ENCODE data around the gene ADCY9.

Gene ADCY9

DNA sequence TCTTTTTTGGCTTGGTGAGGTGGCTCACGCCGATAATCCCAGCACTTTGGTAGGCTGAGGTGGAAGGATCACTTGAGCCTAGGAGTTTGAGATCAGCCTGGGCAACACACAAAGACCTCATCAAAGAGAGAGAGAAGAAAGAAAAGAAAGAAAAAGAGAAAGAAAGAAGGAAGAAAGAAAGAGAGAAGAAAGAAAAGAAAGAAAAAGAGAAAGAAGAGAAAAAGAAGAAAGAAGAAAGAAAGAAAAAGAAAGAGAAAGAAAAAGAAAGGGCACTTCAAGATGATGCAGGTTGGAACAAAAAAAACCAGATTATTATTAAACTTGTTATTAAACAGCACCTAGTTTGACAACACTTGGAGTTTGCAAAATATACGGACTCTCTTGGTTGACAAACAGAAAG, 21.2 kb upstream of the ADCY9 start:
- no peak for DNase-seq (ENCODE audit: low read depth)
- no peak overlapping the region for H3K4me3 ChIP-seq (ENCODE audit: low read depth, low read length)
- TF ChIP-seq, protein P1, sequence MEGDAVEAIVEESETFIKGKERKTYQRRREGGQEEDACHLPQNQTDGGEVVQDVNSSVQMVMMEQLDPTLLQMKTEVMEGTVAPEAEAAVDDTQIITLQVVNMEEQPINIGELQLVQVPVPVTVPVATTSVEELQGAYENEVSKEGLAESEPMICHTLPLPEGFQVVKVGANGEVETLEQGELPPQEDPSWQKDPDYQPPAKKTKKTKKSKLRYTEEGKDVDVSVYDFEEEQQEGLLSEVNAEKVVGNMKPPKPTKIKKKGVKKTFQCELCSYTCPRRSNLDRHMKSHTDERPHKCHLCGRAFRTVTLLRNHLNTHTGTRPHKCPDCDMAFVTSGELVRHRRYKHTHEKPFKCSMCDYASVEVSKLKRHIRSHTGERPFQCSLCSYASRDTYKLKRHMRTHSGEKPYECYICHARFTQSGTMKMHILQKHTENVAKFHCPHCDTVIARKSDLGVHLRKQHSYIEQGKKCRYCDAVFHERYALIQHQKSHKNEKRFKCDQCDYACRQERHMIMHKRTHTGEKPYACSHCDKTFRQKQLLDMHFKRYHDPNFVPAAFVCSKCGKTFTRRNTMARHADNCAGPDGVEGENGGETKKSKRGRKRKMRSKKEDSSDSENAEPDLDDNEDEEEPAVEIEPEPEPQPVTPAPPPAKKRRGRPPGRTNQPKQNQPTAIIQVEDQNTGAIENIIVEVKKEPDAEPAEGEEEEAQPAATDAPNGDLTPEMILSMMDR (IDR thresholded peaks at IDR 0.05; ENCODE audit: control insufficient read depth, extremely low read depth, insufficient read depth), result no peak

DNA sequence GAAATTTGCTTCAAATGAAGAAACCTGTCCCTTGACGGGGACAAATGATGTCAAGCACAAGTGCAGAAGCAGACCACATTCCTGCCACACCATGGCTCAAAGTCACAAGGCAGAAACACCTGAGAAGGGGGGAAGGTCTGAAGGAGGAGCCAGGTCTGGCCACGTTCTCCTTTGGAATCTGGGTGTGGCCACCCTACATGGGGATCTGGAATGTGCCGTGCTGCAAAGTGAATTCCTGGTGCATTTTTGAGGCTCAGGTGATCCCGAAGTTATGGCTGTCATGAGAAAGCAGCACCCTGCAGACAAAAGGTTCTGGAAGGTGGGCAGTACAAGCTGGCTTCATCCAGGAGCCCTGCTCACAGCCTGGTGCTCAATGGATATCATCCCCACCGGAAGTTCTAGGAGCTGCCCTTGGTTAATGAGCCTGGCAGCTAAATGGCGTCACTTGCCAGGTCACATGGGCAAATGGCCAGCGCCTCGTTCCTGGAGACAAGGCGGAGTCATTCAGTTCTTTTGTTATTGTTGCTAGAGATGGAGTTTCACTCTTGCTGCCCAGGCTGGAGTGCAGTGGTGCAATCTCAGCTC, 20.1 kb upstream of the ADCY9 start:
- H3K4me3 ChIP-seq (ENCODE audit: low read depth, low read length), result no peak overlapping the region
- DNase-seq (ENCODE audit: low read depth), result no peak
- TF ChIP-seq, protein P1 (IDR thresholded peaks at IDR 0.05; ENCODE audit: control insufficient read depth, extremely low read depth, insufficient read depth), result no peak

DNA sequence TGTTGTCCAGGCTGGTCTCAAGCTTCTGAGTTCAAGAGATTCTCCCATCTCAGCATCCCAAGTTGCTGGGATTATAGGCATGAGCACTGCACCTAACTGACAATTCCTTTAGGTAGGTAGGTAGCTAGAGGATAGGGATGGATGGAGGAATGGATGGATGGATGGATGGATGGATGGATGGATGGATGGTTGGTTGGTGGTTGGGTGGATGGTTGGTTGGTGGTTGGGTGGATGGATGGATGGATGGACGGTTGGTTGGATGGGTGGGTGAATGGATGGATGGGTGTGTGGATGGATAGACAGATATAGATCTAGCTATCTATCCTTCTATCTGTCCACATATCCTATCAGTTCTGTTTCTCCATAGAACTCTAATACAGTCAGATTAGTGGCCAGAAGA, 19.3 kb upstream of the ADCY9 start:
- no peak for DNase-seq (ENCODE audit: low read depth)
- TF ChIP-seq, protein P1 (IDR thresholded peaks at IDR 0.05; ENCODE audit: control insufficient read depth, extremely low read depth, insufficient read depth), result no peak
- no peak overlapping the region for H3K4me3 ChIP-seq (ENCODE audit: low read depth, low read length)

DNA sequence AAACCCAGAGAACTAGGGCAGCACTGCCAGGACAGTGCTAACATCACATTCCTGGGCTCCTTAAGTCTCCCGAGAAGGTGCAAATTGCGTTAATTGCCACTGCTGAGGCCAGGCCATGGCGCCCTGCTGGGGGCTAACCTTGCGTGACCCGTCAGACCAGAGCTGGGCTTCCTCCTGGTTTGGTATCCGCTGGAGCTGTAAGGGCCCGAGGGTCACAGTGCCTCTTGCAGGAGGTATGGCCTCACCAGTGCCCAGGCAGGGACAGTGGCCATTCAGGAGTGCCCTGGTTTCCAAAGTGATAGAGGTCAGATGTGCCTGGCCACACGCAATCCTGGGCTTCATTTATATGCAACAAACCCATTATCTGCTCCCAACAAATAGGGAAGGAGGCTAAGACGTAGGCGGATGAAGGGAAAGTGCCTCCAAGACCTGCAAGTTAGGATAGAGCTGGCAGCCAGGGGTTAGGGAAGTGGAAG, 17.7 kb upstream of the ADCY9 start:
- H3K4me3 ChIP-seq (ENCODE audit: low read depth, low read length), result no peak overlapping the region
- no peak for DNase-seq (ENCODE audit: low read depth)
- TF ChIP-seq, protein P1 (IDR thresholded peaks at IDR 0.05; ENCODE audit: control insufficient read depth, extremely low read depth, insufficient read depth), result no peak

DNA sequence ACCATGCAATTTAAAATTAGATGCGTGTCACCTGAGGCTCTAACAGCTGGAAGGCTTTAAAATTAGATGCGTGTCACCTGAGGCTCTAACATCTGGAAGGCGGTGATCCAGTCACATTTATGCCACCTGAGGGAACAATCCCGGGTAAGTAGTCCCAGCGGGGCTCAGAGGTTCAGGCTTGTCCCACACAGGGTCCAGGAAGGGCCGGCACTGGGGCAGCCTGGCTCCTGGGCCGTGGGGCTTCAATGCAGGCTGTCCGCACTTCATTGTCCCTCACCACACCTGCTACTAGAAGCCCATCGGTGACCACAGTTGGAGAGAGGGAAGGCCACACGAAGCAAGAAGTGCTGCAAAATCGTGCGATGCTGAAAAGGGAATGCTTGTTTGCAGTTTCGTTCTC, 15.4 kb upstream of the ADCY9 start:
- TF ChIP-seq, protein P1 (IDR thresholded peaks at IDR 0.05; ENCODE audit: control insufficient read depth, extremely low read depth, insufficient read depth), result no peak
- no peak for DNase-seq (ENCODE audit: low read depth)
- no peak overlapping the region for H3K4me3 ChIP-seq (ENCODE audit: low read depth, low read length)

DNA sequence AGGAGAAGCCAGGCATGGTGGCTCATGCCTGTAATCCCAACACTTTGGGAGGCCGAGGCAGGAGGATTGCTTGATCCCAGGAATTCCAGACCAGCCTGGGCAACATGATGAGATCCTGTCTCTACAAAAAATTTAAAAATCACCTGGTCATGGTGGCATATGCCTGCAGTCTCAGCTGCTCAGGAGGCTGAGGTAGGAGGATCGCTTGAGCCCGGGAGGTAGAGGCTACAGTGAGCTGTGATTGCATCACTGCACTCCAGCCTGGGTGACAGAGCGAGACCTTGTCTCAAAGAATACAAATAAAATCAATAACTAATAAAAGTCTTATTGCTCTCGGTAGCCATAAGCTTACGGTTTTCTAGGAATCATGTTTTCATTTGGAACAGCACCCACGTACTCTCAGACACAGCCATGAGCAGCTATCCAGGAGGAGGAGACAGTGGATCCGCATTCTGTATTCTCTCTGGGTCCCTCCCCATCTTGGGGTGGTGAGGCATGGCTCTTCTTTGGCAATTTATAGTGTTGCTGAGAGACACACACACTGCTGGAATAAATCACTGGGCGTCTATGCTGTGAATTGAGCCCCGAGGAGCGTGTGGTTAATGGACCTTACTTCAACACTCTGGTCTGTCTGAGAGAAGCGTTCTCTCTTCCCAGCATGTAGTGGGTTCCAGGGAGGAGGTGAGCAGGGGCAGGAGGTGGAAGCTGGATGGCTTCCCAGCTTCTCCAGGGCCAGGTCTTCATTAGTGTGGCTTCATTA, 8.5 kb upstream of the ADCY9 start:
- TF ChIP-seq, protein P1 (IDR thresholded peaks at IDR 0.05; ENCODE audit: control insufficient read depth, extremely low read depth, insufficient read depth), result no peak
- no peak for DNase-seq (ENCODE audit: low read depth)
- no peak overlapping the region for H3K4me3 ChIP-seq (ENCODE audit: low read depth, low read length)
